Measurements from ENCODE around the gene FOXB1.

The FOXB1 gene

GRCh38 chr15:59993950-59994401, 10.1 kb upstream of the FOXB1 start:
- TF ChIP-seq, protein P1, sequence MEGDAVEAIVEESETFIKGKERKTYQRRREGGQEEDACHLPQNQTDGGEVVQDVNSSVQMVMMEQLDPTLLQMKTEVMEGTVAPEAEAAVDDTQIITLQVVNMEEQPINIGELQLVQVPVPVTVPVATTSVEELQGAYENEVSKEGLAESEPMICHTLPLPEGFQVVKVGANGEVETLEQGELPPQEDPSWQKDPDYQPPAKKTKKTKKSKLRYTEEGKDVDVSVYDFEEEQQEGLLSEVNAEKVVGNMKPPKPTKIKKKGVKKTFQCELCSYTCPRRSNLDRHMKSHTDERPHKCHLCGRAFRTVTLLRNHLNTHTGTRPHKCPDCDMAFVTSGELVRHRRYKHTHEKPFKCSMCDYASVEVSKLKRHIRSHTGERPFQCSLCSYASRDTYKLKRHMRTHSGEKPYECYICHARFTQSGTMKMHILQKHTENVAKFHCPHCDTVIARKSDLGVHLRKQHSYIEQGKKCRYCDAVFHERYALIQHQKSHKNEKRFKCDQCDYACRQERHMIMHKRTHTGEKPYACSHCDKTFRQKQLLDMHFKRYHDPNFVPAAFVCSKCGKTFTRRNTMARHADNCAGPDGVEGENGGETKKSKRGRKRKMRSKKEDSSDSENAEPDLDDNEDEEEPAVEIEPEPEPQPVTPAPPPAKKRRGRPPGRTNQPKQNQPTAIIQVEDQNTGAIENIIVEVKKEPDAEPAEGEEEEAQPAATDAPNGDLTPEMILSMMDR (IDR thresholded peaks at IDR 0.05; ENCODE audit: low read depth, low read length) = peak; percentile 22; the same call in 1 of the 2 replicates
- no peak for DNase-seq
- Histone ChIP-seq H3K27me3 (peaks cover 89% of the 10 kb centered on the region), H3K9me3 (no peaks in the 10 kb centered on the region), H3K4me3 (ENCODE audit: low read depth, low read length) (no peak overlapping the region), H3K4me1 (no peaks in the 10 kb centered on the region), H3K36me3 (no peaks in the 10 kb centered on the region)

- DNase-seq = no peak
- Histone ChIP-seq H3K4me3 (ENCODE audit: low read depth, low read length) (no peak overlapping the region), H3K9me3 (no peaks in the 10 kb centered on the region), H3K4me1 (no peaks in the 10 kb centered on the region), H3K36me3 (no peaks in the 10 kb centered on the region), H3K27me3 (peaks cover 93% of the 10 kb centered on the region)
- TF ChIP-seq, protein P1 (IDR thresholded peaks at IDR 0.05; ENCODE audit: low read depth, low read length) = no peak
These were observed 9.6 kb upstream of the FOXB1 start for GRCh38 chr15:59994526-59994887.

DNA sequence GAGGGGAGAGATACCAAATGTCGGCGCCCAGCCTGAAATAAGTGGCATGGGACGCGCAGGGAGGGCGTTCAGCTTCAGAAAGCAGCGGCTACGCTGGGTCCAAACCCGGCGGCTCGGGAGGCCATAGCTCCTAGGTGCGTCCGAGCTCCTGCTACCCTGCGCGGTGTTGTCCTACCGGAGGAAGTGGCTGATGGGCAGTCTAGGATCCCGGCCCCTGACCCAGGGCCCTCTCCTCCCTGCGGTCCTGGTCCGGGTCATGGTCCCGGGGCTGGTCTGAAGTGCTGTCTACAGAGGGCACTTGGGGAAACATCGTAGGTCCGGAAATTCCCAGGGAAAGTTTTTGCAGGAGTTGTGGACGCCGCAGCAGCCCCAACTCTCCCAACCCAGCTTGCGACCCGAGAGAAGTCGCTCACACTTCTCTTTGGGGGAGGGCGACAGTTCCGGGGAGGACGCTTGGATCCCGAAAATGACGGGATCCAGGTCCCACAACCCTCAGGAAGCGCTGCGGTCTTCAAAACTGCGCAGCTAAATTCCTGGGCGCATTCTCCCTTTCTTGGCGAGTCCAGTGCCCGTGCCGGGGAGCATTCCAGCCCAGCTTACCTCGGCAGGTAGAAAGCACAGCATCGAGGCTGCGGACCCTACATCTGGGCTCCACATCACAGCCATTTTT, 9.1 kb upstream of the FOXB1 start:
- DNase-seq = no peak
- Histone ChIP-seq H3K9me3 (no peaks in the 10 kb centered on the region), H3K4me3 (ENCODE audit: low read depth, low read length) (no peak overlapping the region), H3K4me1 (no peaks in the 10 kb centered on the region), H3K36me3 (no peaks in the 10 kb centered on the region), H3K27me3 (peaks cover 98% of the 10 kb centered on the region)
- TF ChIP-seq, protein P1 (IDR thresholded peaks at IDR 0.05; ENCODE audit: low read depth, low read length) = no peak

GRCh38 chr15:59995568-59996297, 8.4 kb upstream of the FOXB1 start:
- Histone ChIP-seq H3K4me3 (ENCODE audit: low read depth, low read length) (no peak overlapping the region), H3K9me3 (no peaks in the 10 kb centered on the region), H3K27me3 (peaks cover 100% of the 10 kb centered on the region), H3K36me3 (no peaks in the 10 kb centered on the region), H3K4me1 (no peaks in the 10 kb centered on the region)
- TF ChIP-seq, protein P1 (IDR thresholded peaks at IDR 0.05; ENCODE audit: low read depth, low read length) = no peak
- DNase-seq = no peak

DNA sequence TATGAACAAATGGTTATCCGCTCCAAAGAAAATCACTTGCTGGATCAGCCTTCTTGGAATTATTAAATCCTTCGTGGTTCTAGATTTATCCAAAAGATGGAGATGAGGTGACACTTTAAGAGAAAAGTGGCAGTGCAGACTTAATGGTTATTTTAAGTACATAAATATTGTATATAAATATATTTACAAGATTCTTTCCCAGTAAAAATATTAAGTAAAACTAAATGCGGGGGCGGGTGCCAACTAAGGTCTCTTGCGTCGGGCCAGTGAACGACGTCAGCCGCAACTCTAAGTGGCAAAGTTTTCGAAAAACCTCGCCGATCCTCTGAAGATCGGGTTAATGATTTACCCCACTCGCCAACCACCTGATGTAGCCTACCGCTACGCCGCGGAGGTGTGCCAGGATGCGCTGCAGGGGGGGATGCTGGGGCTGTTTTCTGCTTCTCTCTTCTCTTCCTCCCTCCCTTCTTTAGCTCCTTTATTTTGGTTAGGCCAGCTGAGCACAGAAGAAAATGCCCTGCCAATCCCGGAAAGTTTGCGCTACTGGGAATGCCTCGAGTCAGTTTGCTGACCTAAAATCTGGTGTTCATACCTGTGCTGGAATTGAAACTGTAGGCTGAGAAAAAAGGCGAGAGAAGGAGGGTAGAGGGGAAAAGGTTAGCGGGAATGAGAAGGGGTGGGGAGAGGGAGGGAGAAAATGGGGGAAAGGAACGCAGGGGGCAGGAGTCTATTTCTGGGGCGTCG, 7.6 kb upstream of the FOXB1 start:
- H3K36me3 ChIP-seq = no peaks in the 10 kb centered on the region
- H3K27me3 ChIP-seq = peaks cover 100% of the 10 kb centered on the region
- H3K9me3 ChIP-seq = no peaks in the 10 kb centered on the region
- no peaks in the 10 kb centered on the region for H3K4me1 ChIP-seq
- TF ChIP-seq, protein P1 (IDR thresholded peaks at IDR 0.05; ENCODE audit: low read depth, low read length) = no peak
- DNase-seq = no peak
- H3K4me3 ChIP-seq (ENCODE audit: low read depth, low read length) = no peak overlapping the region

Measured in BE2C (cell line).